ENCODE data around the gene GNA12. TPM values are rescaled to one million over a fixed set of nuclear protein-coding genes. Genes with fewer than 3 reads are reported as not detected.
A peak's percentile ranks its signal among the peaks of the same experiment; 100 is the strongest.

Gene GNA12
- polyA plus RNA-seq, 1 donor = 26.7 TPM

DNA sequence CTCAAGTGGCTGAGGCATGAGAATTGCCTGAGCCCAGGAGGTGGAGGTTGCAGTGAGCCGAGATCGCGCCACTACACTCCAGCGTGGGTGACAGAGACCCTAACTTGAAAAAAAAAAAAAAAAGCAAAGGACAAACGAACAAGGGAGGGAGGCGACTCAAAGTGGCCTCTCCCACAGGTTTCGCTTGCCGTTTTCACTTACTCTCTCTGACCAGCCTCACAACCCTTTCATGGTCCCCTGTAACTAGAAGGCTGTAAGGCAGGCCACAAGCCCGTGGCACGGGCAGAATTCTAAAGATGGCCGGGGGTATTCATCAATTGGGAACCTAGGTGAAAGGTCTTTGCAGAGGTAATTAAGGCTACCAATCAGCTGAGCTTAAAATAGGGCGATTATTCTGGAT is 25.5 kb downstream of the GNA12 start:
- Histone ChIP-seq H3K27ac (ENCODE audit: low read length) (no peak overlapping the region), H3K4me1 (ENCODE audit: control insufficient read depth, insufficient read depth, low read length) (peaks cover 10% of the 10 kb centered on the region), H3K36me3 (ENCODE audit: control insufficient read depth, insufficient read depth, low read length) (no peaks in the 10 kb centered on the region), H3K9me3 (ENCODE audit: control insufficient read depth, low read depth, low read length) (no peaks in the 10 kb centered on the region), H3K4me3 (ENCODE audit: low read length) (no peak overlapping the region), H3K27me3 (ENCODE audit: control insufficient read depth, insufficient read depth, low read length) (no peaks in the 10 kb centered on the region)
- WGBS (ENCODE audit: insufficient coverage, low lambda C conversion rate) = 100% methylated on average over 1 of the region's 12 CpGs
- DNase-seq = no peak

DNA sequence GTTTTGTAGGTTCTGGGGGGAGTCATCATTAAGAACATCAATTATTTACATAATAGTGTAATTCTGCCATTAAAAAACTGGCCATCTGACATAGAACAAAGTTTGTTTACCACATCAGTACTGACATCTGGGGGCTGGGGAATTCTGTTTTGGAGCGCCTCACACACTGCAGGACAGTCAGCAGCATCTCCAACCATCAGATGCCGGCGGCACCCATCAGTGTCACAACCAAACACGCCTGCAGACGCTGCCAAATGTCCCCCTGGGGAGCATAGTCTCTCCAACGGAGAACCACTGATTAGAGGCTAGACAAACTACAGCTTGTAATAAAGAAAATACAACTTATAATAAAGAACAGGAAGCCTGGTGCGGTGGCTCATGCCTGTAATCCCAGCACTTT is 26.0 kb downstream of the GNA12 start:
- Histone ChIP-seq H3K4me3 (ENCODE audit: low read length) (no peak overlapping the region), H3K27me3 (ENCODE audit: control insufficient read depth, insufficient read depth, low read length) (no peaks in the 10 kb centered on the region), H3K27ac (ENCODE audit: low read length) (no peak overlapping the region), H3K4me1 (ENCODE audit: control insufficient read depth, insufficient read depth, low read length) (peaks cover 10% of the 10 kb centered on the region), H3K9me3 (ENCODE audit: control insufficient read depth, low read depth, low read length) (no peaks in the 10 kb centered on the region), H3K36me3 (ENCODE audit: control insufficient read depth, insufficient read depth, low read length) (no peaks in the 10 kb centered on the region)
- WGBS (ENCODE audit: insufficient coverage, low lambda C conversion rate) = no CpG with 5 or more reads among the region's 7 CpGs
- DNase-seq = no peak

DNA sequence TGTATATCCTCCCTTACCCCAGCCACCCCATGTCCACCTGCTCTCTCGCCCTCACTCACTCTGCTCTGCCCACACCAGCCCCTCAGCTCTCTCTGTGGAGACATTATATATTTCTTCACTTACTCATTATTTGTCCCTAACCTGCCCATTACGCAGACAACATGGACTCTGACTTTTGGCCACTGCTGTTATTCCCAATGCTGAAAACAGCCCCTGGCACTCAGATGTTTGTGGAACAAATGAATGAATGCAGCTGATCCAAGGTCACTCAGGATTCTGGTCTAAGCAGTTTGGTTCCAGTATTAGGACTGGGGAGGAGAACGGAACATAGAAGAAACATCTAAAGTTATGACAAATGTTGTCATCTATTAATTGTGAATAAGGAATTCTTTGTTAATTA is 26.7 kb downstream of the GNA12 start:
- no peak overlapping the region for H3K4me3 ChIP-seq (ENCODE audit: low read length)
- H3K27me3 ChIP-seq (ENCODE audit: control insufficient read depth, insufficient read depth, low read length) = no peaks in the 10 kb centered on the region
- no peaks in the 10 kb centered on the region for H3K9me3 ChIP-seq (ENCODE audit: control insufficient read depth, low read depth, low read length)
- H3K4me1 ChIP-seq (ENCODE audit: control insufficient read depth, insufficient read depth, low read length) = peaks cover 10% of the 10 kb centered on the region
- no peak for DNase-seq
- no peaks in the 10 kb centered on the region for H3K36me3 ChIP-seq (ENCODE audit: control insufficient read depth, insufficient read depth, low read length)
- WGBS (ENCODE audit: insufficient coverage, low lambda C conversion rate) = 100% methylated on average over 1 of the region's 3 CpGs
- no peak overlapping the region for H3K27ac ChIP-seq (ENCODE audit: low read length)

DNA sequence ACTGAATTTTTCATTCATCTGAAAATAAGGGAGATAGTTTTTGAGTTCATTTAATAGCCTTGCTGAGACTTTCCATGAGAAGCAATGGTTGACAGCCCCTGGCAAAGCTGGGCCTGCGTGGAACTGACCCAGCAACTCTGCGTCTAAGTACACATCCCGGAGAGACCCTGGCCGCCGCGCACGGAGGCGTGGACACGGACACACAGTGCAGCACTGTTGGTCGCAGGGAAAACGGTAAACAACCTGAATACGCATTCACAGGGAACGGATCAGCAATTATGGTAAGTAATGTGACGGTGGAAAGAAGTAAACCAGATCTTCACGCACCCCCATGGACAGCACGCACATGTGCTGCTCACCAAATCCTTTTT is 28.2 kb downstream of the GNA12 start:
- Histone ChIP-seq H3K27me3 (ENCODE audit: control insufficient read depth, insufficient read depth, low read length) (no peaks in the 10 kb centered on the region), H3K4me3 (ENCODE audit: low read length) (no peak overlapping the region), H3K9me3 (ENCODE audit: control insufficient read depth, low read depth, low read length) (no peaks in the 10 kb centered on the region), H3K27ac (ENCODE audit: low read length) (no peak overlapping the region), H3K36me3 (ENCODE audit: control insufficient read depth, insufficient read depth, low read length) (no peaks in the 10 kb centered on the region), H3K4me1 (ENCODE audit: control insufficient read depth, insufficient read depth, low read length) (peaks cover 5% of the 10 kb centered on the region)
- whole genome bisulfite sequencing (ENCODE audit: insufficient coverage, low lambda C conversion rate) = 90% methylated on average over 7 of the region's 16 CpGs
- DNase-seq = no peak

DNA sequence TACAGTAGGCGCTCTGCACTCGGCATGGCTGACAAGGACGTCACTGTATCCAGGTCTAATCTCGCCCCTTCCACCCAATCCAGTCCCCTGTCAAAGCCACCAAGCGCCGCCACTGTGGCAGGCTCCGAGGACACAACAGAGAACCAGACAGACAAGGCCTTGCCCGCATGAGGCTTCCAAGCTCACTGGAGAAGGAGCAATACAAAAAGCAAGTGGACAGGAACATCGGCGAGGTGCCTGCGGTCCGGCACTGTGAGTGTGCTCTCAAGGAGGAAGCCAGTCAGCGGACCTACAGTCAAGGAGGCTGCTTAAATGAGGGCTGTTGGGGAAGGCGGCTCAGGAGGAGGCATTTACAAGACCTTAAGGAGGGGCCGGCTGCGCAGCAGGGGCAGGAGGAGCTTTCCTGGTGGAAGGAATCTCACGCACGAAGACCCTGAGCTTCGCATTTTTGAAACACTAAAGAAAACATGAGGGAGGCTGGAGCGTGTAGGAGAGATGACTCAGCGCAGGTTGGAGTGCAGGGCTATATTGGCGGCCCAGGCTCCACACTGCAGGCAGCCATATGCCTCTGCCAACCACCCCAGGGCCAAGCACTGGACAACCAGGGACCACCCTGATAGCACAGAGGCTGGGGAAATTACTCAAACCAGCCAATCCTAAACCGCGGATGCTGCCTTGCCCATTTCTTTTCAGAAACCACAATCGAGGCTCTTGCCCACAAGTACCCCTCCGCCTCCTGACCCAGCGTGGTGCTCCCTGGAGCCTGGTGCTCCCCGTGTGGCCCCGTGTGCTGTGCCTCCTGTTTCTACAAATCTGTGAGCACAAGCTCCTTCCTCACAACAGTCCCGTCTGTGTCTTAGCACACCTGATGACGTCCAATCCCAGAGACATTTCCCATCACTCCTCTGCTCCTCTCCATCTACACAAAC is 28.9 kb downstream of the GNA12 start:
- WGBS (ENCODE audit: insufficient coverage, low lambda C conversion rate) = no CpG with 5 or more reads among the region's 31 CpGs
- Histone ChIP-seq H3K4me3 (ENCODE audit: low read length) (no peak overlapping the region), H3K27ac (ENCODE audit: low read length) (no peak overlapping the region), H3K36me3 (ENCODE audit: control insufficient read depth, insufficient read depth, low read length) (no peaks in the 10 kb centered on the region), H3K27me3 (ENCODE audit: control insufficient read depth, insufficient read depth, low read length) (no peaks in the 10 kb centered on the region), H3K4me1 (ENCODE audit: control insufficient read depth, insufficient read depth, low read length) (peaks cover 2% of the 10 kb centered on the region), H3K9me3 (ENCODE audit: control insufficient read depth, low read depth, low read length) (no peaks in the 10 kb centered on the region)
- DNase-seq = no peak

DNA sequence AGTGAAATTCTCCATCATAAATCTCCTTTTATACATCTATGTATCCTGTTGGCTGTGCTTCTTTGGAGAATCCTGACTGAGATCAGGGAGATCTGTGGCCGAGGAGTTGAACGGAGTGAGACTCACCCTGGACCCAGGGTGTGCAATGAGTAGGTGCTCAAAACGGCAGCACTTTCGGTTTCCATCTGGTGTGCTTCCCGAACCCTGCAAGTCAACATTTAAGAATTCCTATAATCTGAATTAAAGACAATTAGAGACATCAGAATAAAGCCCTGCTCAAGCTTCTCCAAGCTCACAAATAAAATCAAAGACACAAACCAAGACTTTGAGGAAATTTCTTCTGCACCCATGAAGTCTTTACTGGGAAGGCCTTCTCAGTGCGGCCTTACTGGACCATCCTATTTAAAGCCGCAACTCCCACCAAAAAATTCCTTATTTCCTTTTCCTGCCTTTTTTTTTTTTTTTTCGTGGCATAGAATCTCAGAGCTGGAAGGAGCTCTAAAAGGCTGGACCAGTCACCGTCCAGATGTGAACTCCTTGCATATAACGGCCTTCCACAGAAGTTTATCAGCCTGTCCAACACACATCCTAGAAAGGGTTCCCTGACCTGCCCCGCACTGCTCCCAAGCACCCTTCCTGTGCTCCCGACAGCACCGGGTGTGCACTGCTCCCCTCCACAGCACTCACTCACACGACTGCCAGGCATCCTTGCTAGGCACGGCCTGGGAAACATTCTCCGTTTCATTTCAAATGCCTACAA is 29.7 kb downstream of the GNA12 start:
- H3K36me3 ChIP-seq (ENCODE audit: control insufficient read depth, insufficient read depth, low read length) = no peaks in the 10 kb centered on the region
- no peak overlapping the region for H3K27ac ChIP-seq (ENCODE audit: low read length)
- H3K27me3 ChIP-seq (ENCODE audit: control insufficient read depth, insufficient read depth, low read length) = no peaks in the 10 kb centered on the region
- H3K4me1 ChIP-seq (ENCODE audit: control insufficient read depth, insufficient read depth, low read length) = no peaks in the 10 kb centered on the region
- 100% methylated on average over 2 of the region's 16 CpGs for WGBS (ENCODE audit: insufficient coverage, low lambda C conversion rate)
- no peak overlapping the region for H3K4me3 ChIP-seq (ENCODE audit: low read length)
- no peaks in the 10 kb centered on the region for H3K9me3 ChIP-seq (ENCODE audit: control insufficient read depth, low read depth, low read length)
- DNase-seq = no peak

DNA sequence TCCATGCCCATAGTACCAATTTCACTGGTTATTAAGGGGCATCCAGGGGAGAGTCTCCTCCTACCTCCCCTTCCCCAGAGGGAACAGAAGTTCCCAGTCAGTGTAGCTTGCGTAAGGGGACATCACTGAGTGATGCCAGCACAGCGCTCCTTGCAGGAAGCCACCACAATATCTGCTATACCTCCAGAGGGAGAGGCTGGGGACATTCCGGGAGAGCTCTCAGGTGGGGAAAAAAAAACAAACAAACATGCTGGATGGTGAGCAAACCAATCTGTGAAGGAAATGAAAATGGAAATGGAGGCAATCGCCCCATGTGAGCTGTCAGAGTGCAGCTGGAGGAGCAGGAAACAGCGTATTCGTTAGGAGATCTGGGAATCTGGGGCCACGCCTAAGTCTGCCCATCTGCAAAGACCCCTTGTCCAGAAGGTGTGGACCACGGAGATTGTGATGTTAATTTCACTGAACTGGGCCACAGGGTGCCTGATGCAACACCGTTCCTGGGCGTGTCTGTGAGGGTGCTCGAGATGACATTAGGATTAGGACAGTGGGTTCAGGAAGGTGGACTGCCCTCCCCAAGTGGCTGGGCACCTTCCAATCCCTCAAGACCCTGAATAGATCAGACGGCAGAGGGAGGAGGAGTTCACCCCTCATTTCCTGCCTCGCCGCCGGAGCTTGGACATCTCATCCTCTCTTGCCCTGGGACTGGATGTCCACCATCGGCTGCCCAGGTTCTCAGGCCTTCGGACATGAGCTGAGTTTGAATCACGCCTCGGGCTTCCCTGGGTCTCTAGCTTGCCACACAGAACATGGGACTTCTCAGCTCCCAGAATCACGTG is 30.5 kb downstream of the GNA12 start:
- Histone ChIP-seq H3K9me3 (ENCODE audit: control insufficient read depth, low read depth, low read length) (no peaks in the 10 kb centered on the region), H3K27ac (ENCODE audit: low read length) (no peak overlapping the region)
- no peak for DNase-seq

DNA sequence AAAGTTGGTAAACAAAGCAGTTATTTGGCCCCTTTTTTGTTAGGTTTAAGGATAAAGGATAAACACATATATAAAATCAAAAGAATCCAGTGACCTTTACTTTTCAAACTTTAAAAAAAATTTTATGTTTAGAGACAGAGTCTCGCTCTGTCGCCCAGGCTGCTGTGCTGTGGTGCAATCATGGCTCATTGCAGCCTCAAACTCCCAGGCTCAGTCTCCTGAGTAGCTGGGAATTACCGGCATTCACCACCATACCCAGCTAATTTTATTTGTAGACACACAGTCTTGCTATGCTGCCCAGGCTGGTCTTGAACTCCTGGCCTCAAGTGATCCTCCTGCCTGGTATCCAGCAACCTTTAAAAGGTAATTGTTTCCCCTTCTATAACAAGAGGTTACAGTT is 31.3 kb downstream of the GNA12 start:
- no peaks in the 10 kb centered on the region for H3K27me3 ChIP-seq (ENCODE audit: control insufficient read depth, insufficient read depth, low read length)
- H3K9me3 ChIP-seq (ENCODE audit: control insufficient read depth, low read depth, low read length) = no peaks in the 10 kb centered on the region
- no peaks in the 10 kb centered on the region for H3K36me3 ChIP-seq (ENCODE audit: control insufficient read depth, insufficient read depth, low read length)
- WGBS (ENCODE audit: insufficient coverage, low lambda C conversion rate) = no CpG with 5 or more reads among the region's 3 CpGs
- H3K4me1 ChIP-seq (ENCODE audit: control insufficient read depth, insufficient read depth, low read length) = peaks cover under 1% of the 10 kb centered on the region
- no peak overlapping the region for H3K27ac ChIP-seq (ENCODE audit: low read length)
- no peak for DNase-seq
- no peak overlapping the region for H3K4me3 ChIP-seq (ENCODE audit: low read length)

More for the DNA sequence above, 30.5 kb downstream of the GNA12 start:
- no peaks in the 10 kb centered on the region for H3K27me3 ChIP-seq (ENCODE audit: control insufficient read depth, insufficient read depth, low read length)
- no peaks in the 10 kb centered on the region for H3K36me3 ChIP-seq (ENCODE audit: control insufficient read depth, insufficient read depth, low read length)
- no peaks in the 10 kb centered on the region for H3K4me1 ChIP-seq (ENCODE audit: control insufficient read depth, insufficient read depth, low read length)
- no CpG with 5 or more reads among the region's 20 CpGs for WGBS (ENCODE audit: insufficient coverage, low lambda C conversion rate)
- H3K4me3 ChIP-seq (ENCODE audit: low read length) = no peak overlapping the region

DNA sequence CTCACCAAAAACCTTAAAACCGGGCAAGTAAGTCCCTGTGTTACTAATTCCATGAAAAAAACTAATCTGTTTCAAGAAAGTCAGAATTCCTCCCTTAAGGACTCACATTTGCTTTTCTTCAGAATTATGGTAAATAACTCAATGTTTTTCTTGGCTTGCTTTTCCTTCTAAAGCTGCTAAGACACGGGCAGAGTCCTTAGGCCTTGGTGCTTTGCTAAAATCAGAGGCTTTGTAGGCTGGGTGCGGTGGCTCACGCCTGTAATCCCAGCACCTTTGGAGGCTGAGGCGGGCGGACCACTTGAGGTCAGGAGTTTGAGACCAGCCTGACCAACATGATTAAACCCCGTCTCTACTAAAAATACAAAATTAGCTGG is 32.0 kb downstream of the GNA12 start:
- no peak for DNase-seq
- Histone ChIP-seq H3K27me3 (ENCODE audit: control insufficient read depth, insufficient read depth, low read length) (no peaks in the 10 kb centered on the region), H3K36me3 (ENCODE audit: control insufficient read depth, insufficient read depth, low read length) (no peaks in the 10 kb centered on the region), H3K4me3 (ENCODE audit: low read length) (no peak overlapping the region), H3K9me3 (ENCODE audit: control insufficient read depth, low read depth, low read length) (no peaks in the 10 kb centered on the region), H3K27ac (ENCODE audit: low read length) (peak overlapping the region; percentile 25), H3K4me1 (ENCODE audit: control insufficient read depth, insufficient read depth, low read length) (peaks cover 3% of the 10 kb centered on the region)
- no CpG with 5 or more reads among the region's 7 CpGs for WGBS (ENCODE audit: insufficient coverage, low lambda C conversion rate)

DNA sequence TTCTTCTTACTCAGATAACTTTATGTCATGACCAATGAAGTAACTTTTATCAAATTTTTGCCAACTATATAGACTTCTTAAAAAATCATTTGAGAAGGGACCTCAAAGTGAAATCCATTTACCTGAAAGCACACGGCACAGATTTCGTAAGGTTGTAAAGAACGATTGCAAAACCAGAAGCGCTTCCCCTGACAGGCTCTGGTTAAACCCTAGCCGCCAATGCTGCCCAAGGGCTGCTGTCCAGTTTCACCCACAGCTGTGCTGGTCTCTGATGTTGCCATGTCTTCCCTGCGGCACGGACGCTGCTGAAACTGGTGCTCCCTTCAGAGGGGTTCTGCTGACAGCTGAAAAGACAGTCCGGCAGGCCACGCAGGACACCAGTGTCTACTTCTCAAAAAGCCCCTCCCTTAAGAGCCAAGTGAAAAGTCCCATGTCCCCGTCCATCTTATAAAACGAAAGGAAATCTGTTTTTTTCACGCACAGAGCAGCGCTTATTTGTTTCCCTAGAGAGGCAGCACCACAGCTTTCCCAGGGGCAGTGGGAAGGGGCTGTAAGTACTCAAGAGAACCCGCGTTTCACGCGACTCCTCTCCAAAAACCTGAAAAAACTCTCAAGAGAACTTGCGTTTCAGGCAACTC is 32.5 kb downstream of the GNA12 start:
- no peak overlapping the region for H3K4me3 ChIP-seq (ENCODE audit: low read length)
- peak overlapping the region; percentile 25 for H3K27ac ChIP-seq (ENCODE audit: low read length)
- H3K36me3 ChIP-seq (ENCODE audit: control insufficient read depth, insufficient read depth, low read length) = no peaks in the 10 kb centered on the region
- DNase-seq = no peak
- no peaks in the 10 kb centered on the region for H3K27me3 ChIP-seq (ENCODE audit: control insufficient read depth, insufficient read depth, low read length)
- WGBS (ENCODE audit: insufficient coverage, low lambda C conversion rate) = no CpG with 5 or more reads among the region's 19 CpGs
- H3K4me1 ChIP-seq (ENCODE audit: control insufficient read depth, insufficient read depth, low read length) = peaks cover 3% of the 10 kb centered on the region
- no peaks in the 10 kb centered on the region for H3K9me3 ChIP-seq (ENCODE audit: control insufficient read depth, low read depth, low read length)

Data from large intestine (tissue), 3 donors.